ENCODE data around the gene ACTN1.

DNA sequence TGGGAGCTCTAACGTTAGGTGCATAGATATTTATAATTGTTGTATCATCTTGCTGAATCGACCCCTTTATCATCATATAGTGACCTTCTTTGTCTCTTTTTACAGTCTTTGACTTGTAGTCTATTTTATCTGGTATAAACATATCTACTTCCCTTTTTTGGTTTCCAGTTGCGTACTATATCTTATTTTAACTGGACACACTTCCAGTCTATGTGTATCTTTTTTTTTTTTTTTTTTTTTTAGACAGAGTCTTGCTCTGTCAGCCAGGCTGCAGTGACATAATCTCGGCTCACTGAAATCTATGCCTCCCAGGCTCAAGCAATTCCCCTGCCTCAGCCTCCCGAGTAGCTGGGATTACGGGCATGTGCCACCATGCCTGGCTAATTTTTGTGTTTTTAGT lies 144.3 kb downstream of the ACTN1 start:
- TF ChIP-seq CTCF (IDR thresholded peaks at IDR 0.05) (no peak), POLR2A (IDR thresholded peaks at IDR 0.05) (no peak), POLR2AphosphoS5 (IDR thresholded peaks at IDR 0.05) (no peak)

Data from breast epithelium (tissue), 3 donors.